Fibroblast of lung (primary cell): ENCODE data around the gene PRMT5. TPM values are rescaled to one million over a fixed set of nuclear protein-coding genes. Genes with fewer than 3 reads are reported as not detected.
A peak's percentile ranks its signal among the peaks of the same experiment; 100 is the strongest.

Experiments
- DNase-seq, 2 donors: peaks; one replicate each; pipeline versions ENCODE4 v3.0.0 to v3.0.0-alpha.2; 2010; ENCODE audit warnings: low read depth in 2 of 2
- H2AFZ ChIP-seq: 2 replicates; pipeline ENCODE4 v1.5.1; 2012; ENCODE audit warnings: low read length, control low read depth, inconsistent platforms
- H3K27ac ChIP-seq: 2 replicates; pipeline ENCODE4 v1.5.1; 2011; ENCODE audit warnings: low read length, control low read depth; ENCODE audit not compliant: insufficient read depth
- H3K27me3 ChIP-seq: 2 replicates; pipeline ENCODE4 v1.5.1; 2011; ENCODE audit warnings: mild to moderate bottlenecking, low read length; ENCODE audit not compliant: control insufficient read depth, insufficient read depth
- H3K36me3 ChIP-seq: 2 replicates; pipeline ENCODE4 v1.5.1; 2011; ENCODE audit warnings: low read length; ENCODE audit not compliant: control insufficient read depth, insufficient read depth
- H3K4me1 ChIP-seq: 2 replicates; pipeline ENCODE4 v1.5.1; 2011; ENCODE audit warnings: low read length; ENCODE audit not compliant: control insufficient read depth, insufficient read depth; ENCODE audit errors: extremely low read depth
- H3K4me2 ChIP-seq: 2 replicates; pipeline ENCODE4 v1.5.1; 2011; ENCODE audit warnings: low read length, control low read depth; ENCODE audit not compliant: insufficient read depth; ENCODE audit errors: extremely low read depth
- H3K4me3 ChIP-seq, 4 experiments: fragments of 200-600 bp in 1 of 4; sonication (generic) in 1 of 4; replicated peaks in 1 of 4; 2 replicates each; pipeline ENCODE4 v1.5.1; 2011 to 2016; ENCODE audit warnings: low read length in 4 of 4, low read depth in 3 of 4, mild to moderate bottlenecking in 3 of 4, control low read depth in 2 of 4, inconsistent platforms in 1 of 4, mixed read lengths in 1 of 4; ENCODE audit not compliant: insufficient read depth in 1 of 4; ENCODE audit errors: control extremely low read depth in 1 of 4
- H3K79me2 ChIP-seq: 2 replicates; pipeline ENCODE4 v1.5.1; 2012; ENCODE audit warnings: mild to moderate bottlenecking, low read length, inconsistent platforms; ENCODE audit not compliant: control insufficient read depth, insufficient read depth
- H3K9ac ChIP-seq: 2 replicates; pipeline ENCODE4 v1.5.1; 2011; ENCODE audit warnings: mild to moderate bottlenecking, low read length, control low read depth; ENCODE audit not compliant: insufficient read depth
- H3K9me3 ChIP-seq: 2 replicates; pipeline ENCODE4 v1.5.1; 2012; ENCODE audit warnings: low read depth, low read length; ENCODE audit not compliant: control insufficient read depth, insufficient read depth
- H4K20me1 ChIP-seq: 2 replicates; pipeline ENCODE4 v1.5.1; 2011; ENCODE audit warnings: low read length; ENCODE audit not compliant: control insufficient read depth, insufficient read depth; ENCODE audit errors: extremely low read depth
- EZH2 ChIP-seq: IDR thresholded peaks from 2 replicates; pipeline ENCODE4 v1.5.1; 2012; ENCODE audit warnings: low read length, control low read depth, mild to moderate bottlenecking; ENCODE audit errors: missing control alignments
- polyA plus RNA-seq, 2 donors: library from polyadenylated mRNA; depleted of rRNA in 1 of 2; stranded (reverse) in 1 of 2; unstranded in 1 of 2; fragments of >200 nt; gene quantifications; 2 replicates each; pipeline ENCODE4 v1.2.1, GENCODE V29; 2011 to 2012; ENCODE audit warnings: missing spikeins in 1 of 2
- total RNA-seq: library from RNA; depleted of rRNA; stranded (reverse); fragments of >200 nt; gene quantifications from 2 replicates; pipeline ENCODE4 v1.2.1, GENCODE V29; 2014
- TF ChIP-seq, protein P1 (sequence below), 2 donors: IDR thresholded peaks in 1 of 2; conservative IDR thresholded peaks in 1 of 2; 1 replicate in 1 of 2; 2 replicates in 1 of 2; pipeline ENCODE4 v1.5.1; 2011 to 2012; ENCODE audit warnings: low read length in 2 of 2, control low read depth in 1 of 2, inconsistent platforms in 1 of 2, low read depth in 1 of 2, mild to moderate bottlenecking in 1 of 2

The PRMT5 gene
- total and polyA plus RNA-seq, 2 donors (not counting 1 experiment from before 2014, with no cell fraction given): 54.8 to 91.7 TPM

DNA sequence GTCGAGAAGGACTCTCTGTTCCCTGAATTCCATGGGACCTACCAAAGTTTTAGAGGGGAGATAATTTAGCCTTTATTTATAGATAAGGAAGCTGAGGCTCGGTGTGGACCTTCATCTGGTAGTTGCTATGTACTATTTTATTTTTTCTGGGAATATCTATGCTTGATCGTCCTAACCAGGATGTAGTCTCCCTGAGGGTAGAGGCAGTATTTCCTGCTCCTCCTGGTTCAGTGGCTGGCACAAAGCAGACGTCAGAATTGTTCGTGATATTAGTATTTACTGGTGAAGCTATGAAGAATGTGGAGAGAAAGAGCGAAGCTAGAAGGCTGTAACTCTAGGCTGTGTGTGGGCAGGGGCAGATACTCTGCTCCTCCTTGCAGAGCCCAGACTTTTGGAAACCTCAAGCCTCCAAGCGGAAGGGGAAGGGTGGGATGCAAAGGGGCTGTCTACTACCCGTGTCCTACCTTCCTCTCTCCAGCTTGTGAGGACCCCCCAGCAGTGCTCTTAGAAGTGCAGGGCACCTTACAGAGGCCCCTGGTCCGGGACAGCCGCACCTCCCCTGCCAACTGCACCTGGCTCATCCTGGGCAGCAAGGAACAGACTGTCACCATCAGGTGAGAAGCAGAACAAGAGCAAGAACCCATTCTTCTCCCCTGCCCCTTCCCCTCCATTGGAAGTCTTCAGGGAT, 56.2 kb downstream of the PRMT5 start:
- Histone ChIP-seq H3K27me3 (no peaks in the 10 kb centered on the region), H4K20me1 (no peaks in the 10 kb centered on the region), H3K9me3 (no peaks in the 10 kb centered on the region)

DNA sequence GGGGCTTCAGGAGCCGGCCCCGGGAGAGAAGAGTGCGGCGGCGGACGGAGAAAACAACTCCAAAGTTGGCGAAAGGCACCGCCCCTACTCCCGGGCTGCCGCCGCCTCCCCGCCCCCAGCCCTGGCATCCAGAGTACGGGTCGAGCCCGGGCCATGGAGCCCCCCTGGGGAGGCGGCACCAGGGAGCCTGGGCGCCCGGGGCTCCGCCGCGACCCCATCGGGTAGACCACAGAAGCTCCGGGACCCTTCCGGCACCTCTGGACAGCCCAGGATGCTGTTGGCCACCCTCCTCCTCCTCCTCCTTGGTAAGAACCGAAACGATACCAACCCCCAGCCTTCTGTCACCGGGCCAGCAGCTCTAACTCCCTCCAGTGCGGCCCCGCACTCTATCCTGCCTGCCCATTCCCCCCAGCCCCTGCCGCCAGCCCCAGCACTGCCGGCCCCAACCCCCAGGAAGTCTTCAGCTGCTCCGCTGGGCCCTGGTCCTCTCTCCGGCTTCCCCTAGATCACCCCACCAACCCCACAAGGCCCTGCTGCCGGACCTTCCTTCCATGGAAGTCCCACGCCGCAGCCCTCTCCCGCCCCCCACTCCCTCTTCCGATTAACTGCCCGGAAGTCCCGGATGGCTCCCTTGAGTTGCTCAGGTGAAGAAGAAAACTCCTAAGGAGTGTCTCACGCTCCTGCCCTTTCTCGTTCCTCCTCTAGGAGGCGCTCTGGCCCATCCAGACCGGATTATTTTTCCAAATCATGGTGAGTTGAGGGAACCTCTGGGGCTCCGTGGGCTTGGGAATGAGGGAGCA, 56.9 kb downstream of the PRMT5 start:
- peaks cover 28% of the 10 kb centered on the region for H3K36me3 ChIP-seq
- peak; percentile 82 to 86 for DNase-seq
- TF ChIP-seq, protein P1, sequence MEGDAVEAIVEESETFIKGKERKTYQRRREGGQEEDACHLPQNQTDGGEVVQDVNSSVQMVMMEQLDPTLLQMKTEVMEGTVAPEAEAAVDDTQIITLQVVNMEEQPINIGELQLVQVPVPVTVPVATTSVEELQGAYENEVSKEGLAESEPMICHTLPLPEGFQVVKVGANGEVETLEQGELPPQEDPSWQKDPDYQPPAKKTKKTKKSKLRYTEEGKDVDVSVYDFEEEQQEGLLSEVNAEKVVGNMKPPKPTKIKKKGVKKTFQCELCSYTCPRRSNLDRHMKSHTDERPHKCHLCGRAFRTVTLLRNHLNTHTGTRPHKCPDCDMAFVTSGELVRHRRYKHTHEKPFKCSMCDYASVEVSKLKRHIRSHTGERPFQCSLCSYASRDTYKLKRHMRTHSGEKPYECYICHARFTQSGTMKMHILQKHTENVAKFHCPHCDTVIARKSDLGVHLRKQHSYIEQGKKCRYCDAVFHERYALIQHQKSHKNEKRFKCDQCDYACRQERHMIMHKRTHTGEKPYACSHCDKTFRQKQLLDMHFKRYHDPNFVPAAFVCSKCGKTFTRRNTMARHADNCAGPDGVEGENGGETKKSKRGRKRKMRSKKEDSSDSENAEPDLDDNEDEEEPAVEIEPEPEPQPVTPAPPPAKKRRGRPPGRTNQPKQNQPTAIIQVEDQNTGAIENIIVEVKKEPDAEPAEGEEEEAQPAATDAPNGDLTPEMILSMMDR (conservative IDR thresholded peaks at IDR 0.05 in 1 of 2, IDR thresholded peaks at IDR 0.05 in 1 of 2; ENCODE audit: low read depth in 1 of 2, low read length in 2 of 2): peak; percentile 91 to 96
- no peak for TF ChIP-seq EZH2

More for the DNA sequence above, 56.2 kb downstream of the PRMT5 start:
- peak overlapping the region; percentile 97 for H3K4me2 ChIP-seq
- peaks cover 18% of the 10 kb centered on the region for H3K79me2 ChIP-seq
- peak overlapping the region; percentile 1 for H2AFZ ChIP-seq
- TF ChIP-seq EZH2: no peak
- TF ChIP-seq, protein P1 (conservative IDR thresholded peaks at IDR 0.05 in 1 of 2, IDR thresholded peaks at IDR 0.05 in 1 of 2; ENCODE audit: low read depth in 1 of 2, low read length in 2 of 2): no peak
- peak overlapping the region; percentile 95 for H3K9ac ChIP-seq
- H3K27ac ChIP-seq: peak overlapping the region; percentile 93
- peaks cover 4% of the 10 kb centered on the region for H3K4me1 ChIP-seq
- peak overlapping the region; percentile 80 to 96 (median 88) for H3K4me3 ChIP-seq
- no peak for DNase-seq
- H3K36me3 ChIP-seq: peaks cover 32% of the 10 kb centered on the region

More for the DNA sequence above, 56.9 kb downstream of the PRMT5 start:
- peak overlapping the region; percentile 80 to 96 (median 88) for H3K4me3 ChIP-seq
- peak overlapping the region; percentile 1 for H2AFZ ChIP-seq
- no peaks in the 10 kb centered on the region for H3K27me3 ChIP-seq
- H3K4me1 ChIP-seq: peaks cover 4% of the 10 kb centered on the region
- H3K4me2 ChIP-seq: peak overlapping the region; percentile 97
- H3K27ac ChIP-seq: peak overlapping the region; percentile 93
- peak overlapping the region; percentile 95 for H3K9ac ChIP-seq
- H4K20me1 ChIP-seq: no peaks in the 10 kb centered on the region
- H3K79me2 ChIP-seq: peaks cover 18% of the 10 kb centered on the region
- no peaks in the 10 kb centered on the region for H3K9me3 ChIP-seq
